IPS-20b (cell line): ENCODE data around the gene ADARB1.

Experiments
- H3K27ac ChIP-seq: one replicate; pipeline ENCODE4 v1.5.1; 2013; ENCODE audit warnings: low read length
- H3K27me3 ChIP-seq: 2 replicates; pipeline ENCODE4 v1.6.1; 2013; ENCODE audit warnings: mild to moderate bottlenecking, low read length, inconsistent platforms; ENCODE audit not compliant: insufficient read depth
- H3K36me3 ChIP-seq: 2 replicates; pipeline ENCODE4 v1.6.1; 2013; ENCODE audit warnings: low read depth, mild to moderate bottlenecking, inconsistent platforms, low read length, moderate library complexity; ENCODE audit not compliant: insufficient read depth
- H3K4me1 ChIP-seq: 2 replicates; pipeline ENCODE4 v1.6.1; 2013; ENCODE audit warnings: mild to moderate bottlenecking, control low read depth, inconsistent platforms, low read length, moderate library complexity; ENCODE audit not compliant: insufficient read depth
- H3K4me3 ChIP-seq: 2 replicates; pipeline ENCODE4 v1.5.1; 2013; ENCODE audit warnings: mild to moderate bottlenecking, low read length, inconsistent platforms
- H3K9ac ChIP-seq: 2 replicates; pipeline ENCODE4 v1.6.1; 2013; ENCODE audit warnings: low read depth, mild to moderate bottlenecking, inconsistent platforms, low read length, moderate library complexity
- H3K9me3 ChIP-seq: 2 replicates; pipeline ENCODE4 v1.6.1; 2013; ENCODE audit warnings: mild to moderate bottlenecking, low read depth, low read length, inconsistent platforms; ENCODE audit not compliant: insufficient read depth

The ADARB1 gene

GRCh38 chr21:45267390-45267760 lies 193.0 kb downstream of the ADARB1 start:
- H3K4me1 ChIP-seq, result no peaks in the 10 kb centered on the region
- no peak overlapping the region for H3K9ac ChIP-seq
- no peak overlapping the region for H3K4me3 ChIP-seq
- no peak overlapping the region for H3K27ac ChIP-seq
- no peaks in the 10 kb centered on the region for H3K27me3 ChIP-seq
- H3K36me3 ChIP-seq, result peaks cover 78% of the 10 kb centered on the region
- H3K9me3 ChIP-seq, result peaks cover 10% of the 10 kb centered on the region; the same call in 1 of the 2 replicates

- Histone ChIP-seq H3K9ac (no peak overlapping the region), H3K27me3 (no peaks in the 10 kb centered on the region), H3K9me3 (peaks cover 13% of the 10 kb centered on the region; the same call in 1 of the 2 replicates), H3K4me1 (no peaks in the 10 kb centered on the region), H3K27ac (no peak overlapping the region), H3K4me3 (no peak overlapping the region), H3K36me3 (peaks cover 84% of the 10 kb centered on the region)
Measured at GRCh38 chr21:45269861-45270260, 195.5 kb downstream of the ADARB1 start.

GRCh38 chr21:45270306-45270821 lies 196.0 kb downstream of the ADARB1 start:
- Histone ChIP-seq H3K9me3 (peaks cover 13% of the 10 kb centered on the region; the same call in 1 of the 2 replicates), H3K4me3 (no peak overlapping the region), H3K27me3 (no peaks in the 10 kb centered on the region), H3K4me1 (no peaks in the 10 kb centered on the region), H3K36me3 (peaks cover 84% of the 10 kb centered on the region), H3K27ac (no peak overlapping the region), H3K9ac (no peak overlapping the region)
